K562 (cell line): ENCODE measurements around the gene SEC24C. TPM values are rescaled to one million over a fixed set of nuclear protein-coding genes. Genes with fewer than 3 reads are reported as not detected.
A peak's percentile ranks its signal among the peaks of the same experiment; 100 is the strongest.

Experiments used
- ELF2 ChIP-seq: fragments of 250-450 bp; sonication (Bioruptor Pico); IDR thresholded peaks from 2 replicates; pipeline ENCODE4 v1.5.0; 2021; ENCODE audit warnings: mild to moderate bottlenecking
- GTF2A2 ChIP-seq: IDR thresholded peaks from 2 replicates; pipeline ENCODE4 v1.6.1; 2016; ENCODE audit warnings: mild to moderate bottlenecking, missing genetic modification characterization, missing compliant biosample characterization
- HMG20B ChIP-seq: fragments of 250-450 bp; sonication (Bioruptor Pico); IDR thresholded peaks from 2 replicates; pipeline ENCODE4 v1.5.0; 2021; ENCODE audit warnings: mild to moderate bottlenecking
- PHF21A ChIP-seq: fragments of 450-650 bp; IDR thresholded peaks from 2 replicates; pipeline ENCODE4 v1.6.1; 2017; ENCODE audit warnings: low read depth, borderline replicate concordance
- POLR2G ChIP-seq: fragments of 200-400 bp; formaldehyde crosslinking; IDR thresholded peaks from 2 replicates; pipeline ENCODE4 v1.6.1; 2017; ENCODE audit warnings: low read depth, mild to moderate bottlenecking, antibody characterized with exemption, low read length, moderate library complexity
- RAD51 ChIP-seq: fragments of 450-650 bp; IDR thresholded peaks from 2 replicates; pipeline ENCODE4 v1.7.1; 2016; ENCODE audit warnings: low read depth, mild to moderate bottlenecking, borderline replicate concordance
- TAL1 ChIP-seq: fragments of 450-650 bp; IDR thresholded peaks from 2 replicates; pipeline ENCODE4 v1.6.1; 2016; ENCODE audit warnings: mild to moderate bottlenecking
- TEAD4 ChIP-seq, 2 experiments: sonication (generic) in 1 of 2; formaldehyde crosslinking in 1 of 2; IDR thresholded peaks; 2 replicates each; pipeline versions ENCODE4 v1.6.1 to v1.8.0; 2012 to 2022; ENCODE audit warnings: borderline replicate concordance in 1 of 2, inconsistent platforms in 1 of 2, low read length in 1 of 2, mild to moderate bottlenecking in 1 of 2, missing genetic modification reagents in 1 of 2
- XRCC4 ChIP-seq: IDR thresholded peaks from one replicate; pipeline ENCODE4 v1.6.1; 2011; ENCODE audit not compliant: insufficient read depth, insufficient read length; ENCODE audit errors: extremely low read depth
- ZC3H8 ChIP-seq: fragments of 450-650 bp; IDR thresholded peaks from 2 replicates; pipeline ENCODE4 v1.6.1; 2017
- ZNF124 ChIP-seq: sonication (generic); formaldehyde crosslinking; IDR thresholded peaks from 2 replicates; pipeline ENCODE4 v1.8.1; 2022; ENCODE audit warnings: missing genetic modification reagents
- polyA plus RNA-seq, 8 experiments: library from polyadenylated mRNA; depleted of rRNA in 4 of 8; stranded (reverse) in 5 of 8; unstranded in 3 of 8; fragments of >200 nt; fragmentation: Nextera tagmentation in 2 of 8; fragmentation: Illumina TruSeq in 1 of 8; extraction: Ambion mirVana in 2 of 8; extraction: Trizol in 1 of 8; gene quantifications; 2 replicates each; pipeline versions ENCODE4 v1.2.1 to v1.2.3, GENCODE V29; 2011 to 2014; ENCODE audit warnings: inconsistent platforms in 1 of 8, missing spikeins in 1 of 8
- total RNA-seq, 7 experiments: library from RNA; depleted of rRNA in 6 of 7; stranded (reverse); fragments of >200 nt in 6 of 7; fragmentation: Illumina TruSeq in 2 of 7; extraction: Trizol in 2 of 7; gene quantifications; 2 replicates each; pipeline versions ENCODE4 v1.2.1 to v1.2.3, GENCODE V29; 2011 to 2021; ENCODE audit warnings: low replicate concordance in 1 of 7
- TF ChIP-seq, protein P1 (sequence below), 3 experiments: IDR thresholded peaks in 2 of 3; conservative IDR thresholded peaks in 1 of 3; 2 replicates each; pipeline ENCODE4 v1.5.1; 2011 to 2012; ENCODE audit warnings: low read length in 3 of 3, mild to moderate bottlenecking in 3 of 3, control low read depth in 2 of 3, improper control_type of control experiment in 1 of 3, inconsistent platforms in 1 of 3, low read depth in 1 of 3, mixed read lengths in 1 of 3, moderate library complexity in 1 of 3; ENCODE audit not compliant: insufficient read depth in 2 of 3
- TF ChIP-seq, protein P2 (sequence below): fragments of 450-650 bp; IDR thresholded peaks from 2 replicates; pipeline ENCODE4 v1.6.1; 2018; ENCODE audit warnings: mild to moderate bottlenecking, low read depth; ENCODE audit not compliant: partially characterized antibody
- TF ChIP-seq, protein P3 (sequence below): IDR thresholded peaks from 3 replicates; pipeline ENCODE4 v1.6.1; 2011; ENCODE audit warnings: borderline replicate concordance, mild to moderate bottlenecking, moderate library complexity; ENCODE audit not compliant: insufficient read length; ENCODE audit errors: extremely low read depth

SEC24C gene
- total and polyA plus RNA-seq, 9 of the 15 experiments (the other 6 are each of a cell fraction or from before 2014, with no cell fraction given) = 19.0 to 115 (median 70.5) TPM

DNA sequence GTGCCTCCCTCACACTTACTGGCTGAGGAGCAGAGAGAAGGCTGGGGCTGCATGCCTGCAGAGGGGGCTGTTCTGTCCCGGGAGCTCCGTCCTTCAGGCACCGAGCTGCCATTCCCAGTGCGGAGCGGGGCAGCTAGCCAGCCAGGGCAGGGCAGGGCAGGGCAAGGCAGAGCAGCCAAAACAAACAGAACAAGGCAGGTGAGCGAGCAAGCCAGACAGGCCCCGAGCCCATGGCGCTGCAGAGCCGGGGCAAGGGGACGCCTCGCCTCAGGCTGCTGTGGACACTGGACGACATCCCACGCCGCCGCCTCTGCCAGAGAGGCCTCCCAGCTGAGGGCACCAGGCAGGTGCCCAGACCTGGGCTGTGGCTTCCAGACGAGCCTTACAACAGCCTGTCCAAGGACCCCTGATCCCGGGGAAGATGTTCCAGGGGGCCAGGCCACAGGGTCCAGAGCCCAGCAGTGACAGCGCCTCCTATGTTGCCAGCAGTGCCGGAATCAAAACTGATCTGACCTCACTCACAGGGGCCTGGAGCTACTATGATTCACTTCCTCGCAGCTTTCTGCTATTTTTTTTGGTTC lies 75.4 kb downstream of the SEC24C start (continued):
- TF ChIP-seq, protein P1, sequence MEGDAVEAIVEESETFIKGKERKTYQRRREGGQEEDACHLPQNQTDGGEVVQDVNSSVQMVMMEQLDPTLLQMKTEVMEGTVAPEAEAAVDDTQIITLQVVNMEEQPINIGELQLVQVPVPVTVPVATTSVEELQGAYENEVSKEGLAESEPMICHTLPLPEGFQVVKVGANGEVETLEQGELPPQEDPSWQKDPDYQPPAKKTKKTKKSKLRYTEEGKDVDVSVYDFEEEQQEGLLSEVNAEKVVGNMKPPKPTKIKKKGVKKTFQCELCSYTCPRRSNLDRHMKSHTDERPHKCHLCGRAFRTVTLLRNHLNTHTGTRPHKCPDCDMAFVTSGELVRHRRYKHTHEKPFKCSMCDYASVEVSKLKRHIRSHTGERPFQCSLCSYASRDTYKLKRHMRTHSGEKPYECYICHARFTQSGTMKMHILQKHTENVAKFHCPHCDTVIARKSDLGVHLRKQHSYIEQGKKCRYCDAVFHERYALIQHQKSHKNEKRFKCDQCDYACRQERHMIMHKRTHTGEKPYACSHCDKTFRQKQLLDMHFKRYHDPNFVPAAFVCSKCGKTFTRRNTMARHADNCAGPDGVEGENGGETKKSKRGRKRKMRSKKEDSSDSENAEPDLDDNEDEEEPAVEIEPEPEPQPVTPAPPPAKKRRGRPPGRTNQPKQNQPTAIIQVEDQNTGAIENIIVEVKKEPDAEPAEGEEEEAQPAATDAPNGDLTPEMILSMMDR (IDR thresholded peaks at IDR 0.05 in 2 of 3, conservative IDR thresholded peaks at IDR 0.05 in 1 of 3; ENCODE audit: insufficient read depth in 2 of 3, low read depth in 1 of 3, low read length in 3 of 3) = peak in 2 of 3 experiments; percentile 9 to 11; a peak in 2 of 6 replicates
- no peak for TF ChIP-seq GTF2A2
- TF ChIP-seq PHF21A = no peak
- no peak for TF ChIP-seq XRCC4
- TF ChIP-seq ELF2 = no peak
- no peak for TF ChIP-seq TAL1
- no peak for TF ChIP-seq ZC3H8
- TF ChIP-seq TEAD4 (IDR thresholded peaks at IDR 0.05; ENCODE audit: low read length) = no peak
- TF ChIP-seq TEAD4 (CRISPR knock-in tag; IDR thresholded peaks at IDR 0.05; ENCODE audit: borderline replicate concordance) = peak; percentile 32; the same call in 1 of the 2 replicates
- TF ChIP-seq, protein P2, sequence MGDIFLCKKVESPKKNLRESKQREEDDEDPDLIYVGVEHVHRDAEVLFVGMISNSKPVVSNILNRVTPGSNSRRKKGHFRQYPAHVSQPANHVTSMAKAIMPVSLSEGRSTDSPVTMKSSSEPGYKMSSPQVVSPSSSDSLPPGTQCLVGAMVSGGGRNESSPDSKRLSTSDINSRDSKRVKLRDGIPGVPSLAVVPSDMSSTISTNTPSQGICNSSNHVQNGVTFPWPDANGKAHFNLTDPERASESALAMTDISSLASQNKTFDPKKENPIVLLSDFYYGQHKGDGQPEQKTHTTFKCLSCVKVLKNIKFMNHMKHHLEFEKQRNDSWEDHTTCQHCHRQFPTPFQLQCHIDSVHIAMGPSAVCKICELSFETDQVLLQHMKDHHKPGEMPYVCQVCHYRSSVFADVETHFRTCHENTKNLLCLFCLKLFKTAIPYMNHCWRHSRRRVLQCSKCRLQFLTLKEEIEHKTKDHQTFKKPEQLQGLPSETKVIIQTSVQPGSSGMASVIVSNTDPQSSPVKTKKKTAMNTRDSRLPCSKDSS = no peak
- TF ChIP-seq RAD51 = no peak
- TF ChIP-seq, protein P3, sequence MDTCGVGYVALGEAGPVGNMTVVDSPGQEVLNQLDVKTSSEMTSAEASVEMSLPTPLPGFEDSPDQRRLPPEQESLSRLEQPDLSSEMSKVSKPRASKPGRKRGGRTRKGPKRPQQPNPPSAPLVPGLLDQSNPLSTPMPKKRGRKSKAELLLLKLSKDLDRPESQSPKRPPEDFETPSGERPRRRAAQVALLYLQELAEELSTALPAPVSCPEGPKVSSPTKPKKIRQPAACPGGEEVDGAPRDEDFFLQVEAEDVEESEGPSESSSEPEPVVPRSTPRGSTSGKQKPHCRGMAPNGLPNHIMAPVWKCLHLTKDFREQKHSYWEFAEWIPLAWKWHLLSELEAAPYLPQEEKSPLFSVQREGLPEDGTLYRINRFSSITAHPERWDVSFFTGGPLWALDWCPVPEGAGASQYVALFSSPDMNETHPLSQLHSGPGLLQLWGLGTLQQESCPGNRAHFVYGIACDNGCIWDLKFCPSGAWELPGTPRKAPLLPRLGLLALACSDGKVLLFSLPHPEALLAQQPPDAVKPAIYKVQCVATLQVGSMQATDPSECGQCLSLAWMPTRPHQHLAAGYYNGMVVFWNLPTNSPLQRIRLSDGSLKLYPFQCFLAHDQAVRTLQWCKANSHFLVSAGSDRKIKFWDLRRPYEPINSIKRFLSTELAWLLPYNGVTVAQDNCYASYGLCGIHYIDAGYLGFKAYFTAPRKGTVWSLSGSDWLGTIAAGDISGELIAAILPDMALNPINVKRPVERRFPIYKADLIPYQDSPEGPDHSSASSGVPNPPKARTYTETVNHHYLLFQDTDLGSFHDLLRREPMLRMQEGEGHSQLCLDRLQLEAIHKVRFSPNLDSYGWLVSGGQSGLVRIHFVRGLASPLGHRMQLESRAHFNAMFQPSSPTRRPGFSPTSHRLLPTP = no peak
- TF ChIP-seq ZNF124 = no peak
- peak; percentile 39 for TF ChIP-seq POLR2G
- TF ChIP-seq HMG20B = no peak
- TF ChIP-seq, all 486 proteins: peak for 6
